HPDE6-E6E7 (cell line): ENCODE results near the gene ROPN1.
"Not testable (repeated sequence)": the region's sequence is repeated elsewhere in the genome, so short reads cannot be mapped to it uniquely, and the experiment has no call there.

Source experiments
- DNase-seq: peaks from one replicate; pipeline ENCODE4 v3.0.0; 2011; ENCODE audit warnings: missing footprints; ENCODE audit errors: extremely low spot score

ROPN1 gene

GRCh38 chr3:123991730-123992588 is at the start of gene ROPN1:
Gene ROPN1, minus strand, starts transcription at chr3:123992124. Its CDS starts 11,643 bp downstream, at chr3:123980481.
- not testable (repeated sequence) for DNase-seq

- DNase-seq: no peak
Observed at GRCh38 chr3:124041553-124041952, 49.6 kb upstream of the ROPN1 start.

- DNase-seq: no peak
Observed at GRCh38 chr3:124037326-124037725, 45.4 kb upstream of the ROPN1 start.

- DNase-seq: not testable (repeated sequence)
Observed at GRCh38 chr3:124036214-124036613, 44.3 kb upstream of the ROPN1 start.

- DNase-seq: no peak
Observed at GRCh38 chr3:124035463-124036121, 43.7 kb upstream of the ROPN1 start.

- no peak for DNase-seq
Observed at GRCh38 chr3:124034844-124035152, 42.9 kb upstream of the ROPN1 start.

GRCh38 chr3:124034016-124034843 is 42.3 kb upstream of the ROPN1 start:
- DNase-seq: no peak

- no peak for DNase-seq
Observed at GRCh38 chr3:124033360-124034015, 41.6 kb upstream of the ROPN1 start, which contains the start of gene KALRN. Gene KALRN, plus strand, starts transcription at chr3:124033369.

GRCh38 chr3:124032881-124033359 is 41.0 kb upstream of the ROPN1 start:
- DNase-seq: peak; percentile 79

- no peak for DNase-seq
Observed at GRCh38 chr3:124032311-124032880, 40.5 kb upstream of the ROPN1 start.

GRCh38 chr3:124026516-124026915 is 34.6 kb upstream of the ROPN1 start:
- DNase-seq: no peak

GRCh38 chr3:124023531-124023930 is 31.6 kb upstream of the ROPN1 start:
- DNase-seq: not testable (repeated sequence)

GRCh38 chr3:124019291-124019690 is 27.4 kb upstream of the ROPN1 start:
- DNase-seq: no peak

- DNase-seq: not testable (repeated sequence)
Observed at GRCh38 chr3:124017502-124017901, 25.6 kb upstream of the ROPN1 start.

GRCh38 chr3:124016483-124016882 is 24.6 kb upstream of the ROPN1 start:
- not testable (repeated sequence) for DNase-seq

- no peak for DNase-seq
Observed at GRCh38 chr3:124014366-124014942, 22.5 kb upstream of the ROPN1 start.

GRCh38 chr3:124008321-124008720 is 16.4 kb upstream of the ROPN1 start:
- not testable (repeated sequence) for DNase-seq

- DNase-seq: no peak
Observed at GRCh38 chr3:124007186-124007585, 15.3 kb upstream of the ROPN1 start.

GRCh38 chr3:124002405-124003079 is 10.6 kb upstream of the ROPN1 start:
- not testable (repeated sequence) for DNase-seq

GRCh38 chr3:124001366-124001765 is 9.4 kb upstream of the ROPN1 start:
- not testable (repeated sequence) for DNase-seq
